K562 (cell line): ENCODE results near the gene ROBO2. TPM values are rescaled to one million over a fixed set of nuclear protein-coding genes. Genes with fewer than 3 reads are reported as not detected.

Experiments used
- ATAC-seq: fragments of 200-7000 bp; cut with Tn5 transposase; 3 replicates; pipeline ENCODE4 v1.9.1; 2020; ENCODE audit warnings: moderate library complexity
- BruUV-seq: library from RNA; stranded (reverse); fragments of 400-500 nt; replicated peaks from 2 replicates; lab custom pipeline; 2021; lab: Mats Ljungman, UMichigan
- CTCF ChIA-PET: fragments of 300-600 bp; formaldehyde crosslinking; extraction: SDS; loops from one replicate; lab custom pipeline; 2021; ENCODE audit warnings: low intra/inter-chr PET ratio; lab: Yijun Ruan, JAX
- POLR2A ChIA-PET: fragments of 300-600, 350-650 bp; sonication (Branson Sonifier 250); formaldehyde crosslinking; extraction: SDS; loops from one replicate; lab custom pipeline; 2021; ENCODE audit warnings: antibody characterized with exemption, inconsistent platforms; lab: Yijun Ruan, JAX
- DNase-seq, 4 experiments: peaks; one replicate each; pipeline versions ENCODE4 v3.0.0 to v3.0.0-alpha.2; 2011 to 2018; ENCODE audit warnings: low spot score in 3 of 4, mixed read lengths in 3 of 4; ENCODE audit errors: extremely low read depth in 1 of 4
- FAIRE-seq: peaks from 2 replicates; lab custom pipeline; 2011; peaks lifted over from hg19 to GRCh38; lab: Jason Lieb, UNC
- H2AFZ ChIP-seq: 2 replicates; pipeline ENCODE4 v1.6.0; 2011; ENCODE audit warnings: low read depth, low read length, control low read depth, inconsistent platforms
- H3K27ac ChIP-seq: fragments of 200-600 bp; 3 replicates; pipeline ENCODE4 v1.8.0; 2011; ENCODE audit warnings: low read depth, mild to moderate bottlenecking, control low read depth, inconsistent platforms, low read length, moderate library complexity, mixed read lengths; ENCODE audit errors: extremely low read depth
- H3K27me3 ChIP-seq, 2 experiments: fragments of 300-600 bp in 1 of 2; 2 replicates in 1 of 2; 3 replicates in 1 of 2; pipeline versions ENCODE4 v1.6.0 to v1.8.0; 2011; ENCODE audit warnings: inconsistent platforms in 2 of 2, low read length in 2 of 2, mild to moderate bottlenecking in 1 of 2, mixed read lengths in 1 of 2, moderate library complexity in 1 of 2; ENCODE audit not compliant: control insufficient read depth in 2 of 2, insufficient read depth in 2 of 2
- H3K36me3 ChIP-seq: fragments of 300-600 bp; 3 replicates; pipeline ENCODE4 v1.8.0; 2011; ENCODE audit warnings: mild to moderate bottlenecking, low read length, inconsistent platforms; ENCODE audit not compliant: control insufficient read depth, insufficient read depth
- H3K4me1 ChIP-seq, 2 experiments: fragments of 200-600 bp in 1 of 2; replicated peaks in 1 of 2; 2 replicates in 1 of 2; 3 replicates in 1 of 2; pipeline versions ENCODE4 v1.5.1 to v1.8.0; 2011; ENCODE audit warnings: inconsistent platforms in 2 of 2, low read length in 2 of 2, mild to moderate bottlenecking in 1 of 2, mixed read lengths in 1 of 2, moderate library complexity in 1 of 2; ENCODE audit not compliant: control insufficient read depth in 2 of 2, insufficient read depth in 2 of 2
- H3K4me2 ChIP-seq: 2 replicates; pipeline ENCODE4 v1.6.1; 2011; ENCODE audit warnings: low read length, control low read depth, inconsistent platforms, mixed read lengths; ENCODE audit not compliant: insufficient read depth
- H3K4me3 ChIP-seq: fragments of 200-600 bp; sonication (generic), shearing (Covaris generic); 2 replicates; pipeline ENCODE4 v1.5.1; 2016; ENCODE audit warnings: control low read depth, inconsistent platforms
- H3K79me2 ChIP-seq: fragments of 200-600 bp; 3 replicates; pipeline ENCODE4 v1.8.0; 2011; ENCODE audit warnings: low read length, inconsistent platforms; ENCODE audit not compliant: control insufficient read depth, insufficient read depth
- H3K9ac ChIP-seq, 2 experiments: 2 replicates each; pipeline versions ENCODE4 v1.6.0 to v1.6.1; 2011; ENCODE audit warnings: low read depth in 2 of 2, low read length in 2 of 2, control low read depth in 1 of 2, inconsistent platforms in 1 of 2, mild to moderate bottlenecking in 1 of 2, mixed read lengths in 1 of 2; ENCODE audit not compliant: insufficient read depth in 1 of 2
- H3K9me1 ChIP-seq: one replicate; pipeline ENCODE4 v1.6.0; 2011; ENCODE audit warnings: inconsistent platforms, mild to moderate bottlenecking, low read length, moderate library complexity; ENCODE audit not compliant: control insufficient read depth, insufficient read depth
- H3K9me3 ChIP-seq: replicated peaks from 2 replicates; pipeline ENCODE4 v1.5.1; 2011; ENCODE audit warnings: low read depth, low read length, inconsistent platforms; ENCODE audit not compliant: control insufficient read depth, insufficient read depth
- H4K20me1 ChIP-seq: replicated peaks from 2 replicates; pipeline ENCODE4 v1.6.1; 2011; ENCODE audit warnings: low read length, inconsistent platforms, mixed read lengths; ENCODE audit not compliant: control insufficient read depth, insufficient read depth
- ESRRB ChIP-seq: fragments of 250-450 bp; sonication (Bioruptor Pico); IDR thresholded peaks from 2 replicates; pipeline ENCODE4 v1.5.0; 2020; ENCODE audit warnings: mild to moderate bottlenecking, moderate library complexity, borderline replicate concordance
- NFXL1 ChIP-seq: fragments of 450-650 bp; formaldehyde crosslinking; IDR thresholded peaks from 2 replicates; pipeline ENCODE4 v1.4.0; 2021; ENCODE audit warnings: mild to moderate bottlenecking
- STAG1 ChIP-seq: sonication (generic); formaldehyde crosslinking; IDR thresholded peaks from 2 replicates; pipeline ENCODE4 v1.5.0; 2020; ENCODE audit warnings: missing genetic modification reagents, borderline replicate concordance
- TAF1 ChIP-seq: IDR thresholded peaks from 2 replicates; pipeline ENCODE4 v1.6.1; 2011; ENCODE audit warnings: mild to moderate bottlenecking, low read length, moderate library complexity; ENCODE audit not compliant: insufficient read depth, control insufficient read depth, severe bottlenecking; ENCODE audit errors: extremely low read depth
- WGBS: fragments of 100-300 bp; shearing (Covaris generic); methylation state at CpG from one replicate; pipeline ENCODE4 v1.1.6; 2016; ENCODE audit warnings: low coverage, mixed read lengths; ENCODE audit not compliant: insufficient coverage; ENCODE audit errors: missing lambda C conversion rate; 5-methylcytosine and 5-hydroxymethylcytosine counted together
- in situ Hi-C: fragments of 300-500 bp; cut with MboI; formaldehyde crosslinking; loops from 4 replicates; pipeline ENCODE4 v1.15.0; 2018; ENCODE audit warnings: inconsistent platforms, mixed read lengths
- intact Hi-C: fragments of 100-400 bp; cut with micrococcal nuclease; formaldehyde crosslinking; loops from 2 replicates; pipeline ENCODE4 v1.14.2; 2022
- polyA plus RNA-seq, 8 experiments: library from polyadenylated mRNA; depleted of rRNA in 4 of 8; stranded (reverse) in 5 of 8; unstranded in 3 of 8; fragments of >200 nt; fragmentation: Nextera tagmentation in 2 of 8; fragmentation: Illumina TruSeq in 1 of 8; extraction: Ambion mirVana in 2 of 8; extraction: Trizol in 1 of 8; gene quantifications; 2 replicates each; pipeline versions ENCODE4 v1.2.1 to v1.2.3, GENCODE V29; 2011 to 2014; ENCODE audit warnings: inconsistent platforms in 1 of 8, missing spikeins in 1 of 8
- total RNA-seq, 7 experiments: library from RNA; depleted of rRNA in 6 of 7; stranded (reverse); fragments of >200 nt in 6 of 7; fragmentation: Illumina TruSeq in 2 of 7; extraction: Trizol in 2 of 7; gene quantifications; 2 replicates each; pipeline versions ENCODE4 v1.2.1 to v1.2.3, GENCODE V29; 2011 to 2021; ENCODE audit warnings: low replicate concordance in 1 of 7
- TF ChIP-seq, protein P1 (sequence below): IDR thresholded peaks from 2 replicates; pipeline ENCODE4 v1.6.1; 2016; ENCODE audit warnings: missing genetic modification characterization, missing compliant biosample characterization
- TF ChIP-seq, protein P2 (sequence below): fragments of 250-450 bp; sonication (Bioruptor Pico); IDR thresholded peaks from 2 replicates; pipeline ENCODE4 v1.9.0; 2021; ENCODE audit warnings: mild to moderate bottlenecking
- TF ChIP-seq, protein P3 (sequence below): fragments of 450-650 bp; formaldehyde crosslinking; IDR thresholded peaks from 2 replicates; pipeline ENCODE4 v1.4.0; 2022; ENCODE audit warnings: mild to moderate bottlenecking, moderate library complexity
- TF ChIP-seq, protein P4 (sequence below): fragments of 450-650 bp; IDR thresholded peaks from 2 replicates; pipeline ENCODE4 v1.6.1; 2016; ENCODE audit warnings: borderline replicate concordance
- TF ChIP-seq, protein P5 (sequence below): fragments of 450-650 bp; IDR thresholded peaks from 2 replicates; pipeline ENCODE4 v1.6.1; 2016; ENCODE audit warnings: antibody characterized with exemption
- TF ChIP-seq, protein P6 (sequence below): fragments of 250-450 bp; sonication (Bioruptor Pico); IDR thresholded peaks from 2 replicates; pipeline ENCODE4 v1.8.0; 2021; ENCODE audit warnings: moderate library complexity, mild to moderate bottlenecking, inconsistent platforms

ROBO2 gene
- total and polyA plus RNA-seq, 9 of the 15 experiments (the other 6 are each of a cell fraction or from before 2014, with no cell fraction given), result 0.84 to 3.0 (median 1.7) TPM

DNA sequence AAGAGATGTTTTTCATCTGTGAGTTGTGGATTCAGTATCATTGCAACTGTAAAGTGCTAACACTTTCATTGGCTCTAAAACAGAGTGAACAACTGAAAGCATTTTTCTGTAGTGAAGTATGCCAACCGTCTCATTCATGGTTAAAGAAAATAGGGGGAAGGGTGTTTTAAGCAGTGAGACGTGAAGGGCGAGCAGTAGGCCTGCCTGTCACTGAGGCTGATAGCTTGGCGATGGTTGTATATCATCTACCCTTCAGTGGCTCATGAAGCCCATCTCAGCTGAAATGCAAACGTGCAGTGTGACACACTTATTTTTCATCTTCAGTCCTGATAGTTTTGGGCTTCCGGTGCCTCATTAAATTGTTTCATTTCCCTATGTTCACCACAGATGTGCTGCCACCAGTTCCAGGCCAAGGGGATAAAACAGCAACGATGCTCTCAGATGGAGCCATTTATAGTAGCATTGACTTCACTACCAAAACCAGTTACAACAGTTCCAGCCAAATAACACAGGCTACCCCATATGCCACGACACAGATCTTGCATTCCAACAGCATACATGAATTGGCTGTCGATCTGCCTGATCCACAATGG lies 562.0 kb downstream of the ROBO2 start:
- no TSS peak for BruUV-seq
- CTCF ChIA-PET, result no interaction called here
- intact Hi-C loops (no loop called here), in situ Hi-C loops (no loop called here)
- H3K79me2 ChIP-seq, result no peaks in the 10 kb centered on the region
- H3K4me1 ChIP-seq, result no peaks in the 10 kb centered on the region
- WGBS, result 13% methylated on average over 8 of the region's 9 CpGs
- H3K27me3 ChIP-seq, result no peaks in the 10 kb centered on the region
- no peak for ATAC-seq
- no peaks in the 10 kb centered on the region for H3K9me1 ChIP-seq
- H3K9ac ChIP-seq, result no peak overlapping the region
- H3K27ac ChIP-seq, result no peak overlapping the region
- no peaks in the 10 kb centered on the region for H4K20me1 ChIP-seq
- H2AFZ ChIP-seq, result no peak overlapping the region
- POLR2A ChIA-PET, result no interaction called here
- FAIRE-seq, result no peak
- H3K9me3 ChIP-seq, result no peaks in the 10 kb centered on the region
- H3K36me3 ChIP-seq, result no peaks in the 10 kb centered on the region
- no peak overlapping the region for H3K4me3 ChIP-seq
- DNase-seq, result no peak
- no peak overlapping the region for H3K4me2 ChIP-seq
- TF ChIP-seq, protein P1, sequence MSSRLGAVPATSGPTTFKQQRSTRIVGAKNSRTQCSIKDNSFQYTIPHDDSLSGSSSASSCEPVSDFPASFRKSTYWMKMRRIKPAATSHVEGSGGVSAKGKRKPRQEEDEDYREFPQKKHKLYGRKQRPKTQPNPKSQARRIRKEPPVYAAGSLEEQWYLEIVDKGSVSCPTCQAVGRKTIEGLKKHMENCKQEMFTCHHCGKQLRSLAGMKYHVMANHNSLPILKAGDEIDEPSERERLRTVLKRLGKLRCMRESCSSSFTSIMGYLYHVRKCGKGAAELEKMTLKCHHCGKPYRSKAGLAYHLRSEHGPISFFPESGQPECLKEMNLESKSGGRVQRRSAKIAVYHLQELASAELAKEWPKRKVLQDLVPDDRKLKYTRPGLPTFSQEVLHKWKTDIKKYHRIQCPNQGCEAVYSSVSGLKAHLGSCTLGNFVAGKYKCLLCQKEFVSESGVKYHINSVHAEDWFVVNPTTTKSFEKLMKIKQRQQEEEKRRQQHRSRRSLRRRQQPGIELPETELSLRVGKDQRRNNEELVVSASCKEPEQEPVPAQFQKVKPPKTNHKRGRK (tag), result no peak
- TF ChIP-seq, protein P2, sequence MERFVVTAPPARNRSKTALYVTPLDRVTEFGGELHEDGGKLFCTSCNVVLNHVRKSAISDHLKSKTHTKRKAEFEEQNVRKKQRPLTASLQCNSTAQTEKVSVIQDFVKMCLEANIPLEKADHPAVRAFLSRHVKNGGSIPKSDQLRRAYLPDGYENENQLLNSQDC, result no peak
- TF ChIP-seq, protein P3, sequence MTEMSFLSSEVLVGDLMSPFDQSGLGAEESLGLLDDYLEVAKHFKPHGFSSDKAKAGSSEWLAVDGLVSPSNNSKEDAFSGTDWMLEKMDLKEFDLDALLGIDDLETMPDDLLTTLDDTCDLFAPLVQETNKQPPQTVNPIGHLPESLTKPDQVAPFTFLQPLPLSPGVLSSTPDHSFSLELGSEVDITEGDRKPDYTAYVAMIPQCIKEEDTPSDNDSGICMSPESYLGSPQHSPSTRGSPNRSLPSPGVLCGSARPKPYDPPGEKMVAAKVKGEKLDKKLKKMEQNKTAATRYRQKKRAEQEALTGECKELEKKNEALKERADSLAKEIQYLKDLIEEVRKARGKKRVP, result no peak
- TF ChIP-seq, protein P4, sequence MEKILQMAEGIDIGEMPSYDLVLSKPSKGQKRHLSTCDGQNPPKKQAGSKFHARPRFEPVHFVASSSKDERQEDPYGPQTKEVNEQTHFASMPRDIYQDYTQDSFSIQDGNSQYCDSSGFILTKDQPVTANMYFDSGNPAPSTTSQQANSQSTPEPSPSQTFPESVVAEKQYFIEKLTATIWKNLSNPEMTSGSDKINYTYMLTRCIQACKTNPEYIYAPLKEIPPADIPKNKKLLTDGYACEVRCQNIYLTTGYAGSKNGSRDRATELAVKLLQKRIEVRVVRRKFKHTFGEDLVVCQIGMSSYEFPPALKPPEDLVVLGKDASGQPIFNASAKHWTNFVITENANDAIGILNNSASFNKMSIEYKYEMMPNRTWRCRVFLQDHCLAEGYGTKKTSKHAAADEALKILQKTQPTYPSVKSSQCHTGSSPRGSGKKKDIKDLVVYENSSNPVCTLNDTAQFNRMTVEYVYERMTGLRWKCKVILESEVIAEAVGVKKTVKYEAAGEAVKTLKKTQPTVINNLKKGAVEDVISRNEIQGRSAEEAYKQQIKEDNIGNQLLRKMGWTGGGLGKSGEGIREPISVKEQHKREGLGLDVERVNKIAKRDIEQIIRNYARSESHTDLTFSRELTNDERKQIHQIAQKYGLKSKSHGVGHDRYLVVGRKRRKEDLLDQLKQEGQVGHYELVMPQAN, result no peak
- TF ChIP-seq NFXL1 (CRISPR knock-in tag) (no peak), ESRRB (no peak), STAG1 (CRISPR knock-in tag) (no peak), TAF1 (no peak)
- TF ChIP-seq, protein P5, sequence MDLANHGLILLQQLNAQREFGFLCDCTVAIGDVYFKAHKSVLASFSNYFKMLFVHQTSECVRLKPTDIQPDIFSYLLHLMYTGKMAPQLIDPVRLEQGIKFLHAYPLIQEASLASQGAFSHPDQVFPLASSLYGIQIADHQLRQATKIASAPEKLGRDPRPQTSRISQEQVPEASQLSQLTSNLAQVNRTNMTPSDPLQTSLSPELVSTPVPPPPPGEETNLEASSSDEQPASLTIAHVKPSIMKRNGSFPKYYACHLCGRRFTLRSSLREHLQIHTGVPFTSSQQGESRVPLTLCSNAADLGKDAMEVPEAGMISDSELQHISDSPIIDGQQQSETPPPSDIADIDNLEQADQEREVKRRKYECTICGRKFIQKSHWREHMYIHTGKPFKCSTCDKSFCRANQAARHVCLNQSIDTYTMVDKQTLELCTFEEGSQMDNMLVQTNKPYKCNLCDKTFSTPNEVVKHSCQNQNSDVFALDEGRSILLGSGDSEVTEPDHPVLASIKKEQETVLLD, result no peak
- TF ChIP-seq, protein P6, sequence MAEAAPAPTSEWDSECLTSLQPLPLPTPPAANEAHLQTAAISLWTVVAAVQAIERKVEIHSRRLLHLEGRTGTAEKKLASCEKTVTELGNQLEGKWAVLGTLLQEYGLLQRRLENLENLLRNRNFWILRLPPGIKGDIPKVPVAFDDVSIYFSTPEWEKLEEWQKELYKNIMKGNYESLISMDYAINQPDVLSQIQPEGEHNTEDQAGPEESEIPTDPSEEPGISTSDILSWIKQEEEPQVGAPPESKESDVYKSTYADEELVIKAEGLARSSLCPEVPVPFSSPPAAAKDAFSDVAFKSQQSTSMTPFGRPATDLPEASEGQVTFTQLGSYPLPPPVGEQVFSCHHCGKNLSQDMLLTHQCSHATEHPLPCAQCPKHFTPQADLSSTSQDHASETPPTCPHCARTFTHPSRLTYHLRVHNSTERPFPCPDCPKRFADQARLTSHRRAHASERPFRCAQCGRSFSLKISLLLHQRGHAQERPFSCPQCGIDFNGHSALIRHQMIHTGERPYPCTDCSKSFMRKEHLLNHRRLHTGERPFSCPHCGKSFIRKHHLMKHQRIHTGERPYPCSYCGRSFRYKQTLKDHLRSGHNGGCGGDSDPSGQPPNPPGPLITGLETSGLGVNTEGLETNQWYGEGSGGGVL (CRISPR knock-in tag), result no peak
